Activated CD4-positive, alpha-beta memory T cell treated with anti-CD3 and anti-CD28 coated beads for 36 hours (primary cell): Measurements from ENCODE around the gene ZNF672. TPM values are rescaled to one million over a fixed set of nuclear protein-coding genes. Genes with fewer than 3 reads are reported as not detected.
A peak's percentile ranks its signal among the peaks of the same experiment; 100 is the strongest.
"Not testable (repeated sequence)": the region's sequence is repeated elsewhere in the genome, so short reads cannot be mapped to it uniquely, and the experiment has no call there.

ENCODE experiments used
- CTCF ChIA-PET: fragments of 350-600 bp; sonication (Branson Sonifier 250); formaldehyde crosslinking; loops from one replicate; lab custom pipeline; 2021; ENCODE audit warnings: antibody characterized with exemption, inconsistent platforms; lab: Charles Lee
- POLR2A ChIA-PET: fragments of 350-600 bp; sonication (Branson Sonifier 250); formaldehyde crosslinking; loops from one replicate; lab custom pipeline; 2021; ENCODE audit warnings: antibody characterized with exemption; lab: Charles Lee
- DNase-seq: peaks from one replicate; pipeline ENCODE4 v3.0.0-alpha.2; 2020
- H3K27ac Mint-ChIP-seq: one replicate; pipeline ENCODE4 v1.8.0; 2021; ENCODE audit warnings: mixed read lengths
- H3K27me3 Mint-ChIP-seq: one replicate; pipeline ENCODE4 v1.8.0; 2021; ENCODE audit warnings: mixed read lengths
- H3K36me3 Mint-ChIP-seq: one replicate; pipeline ENCODE4 v1.8.0; 2021; ENCODE audit warnings: mixed read lengths
- H3K4me1 Mint-ChIP-seq: one replicate; pipeline ENCODE4 v1.8.0; 2021; ENCODE audit warnings: low read depth, mixed read lengths
- H3K4me3 Mint-ChIP-seq: one replicate; pipeline ENCODE4 v1.8.0; 2021; ENCODE audit warnings: mild to moderate bottlenecking, mixed read lengths
- H3K9me3 Mint-ChIP-seq: one replicate; pipeline ENCODE4 v1.8.0; 2021; ENCODE audit warnings: mixed read lengths
- intact Hi-C: fragments of 100-400 bp; cut with micrococcal nuclease; formaldehyde crosslinking; loops from one replicate; pipeline ENCODE4 v1.15.1; 2023
- total RNA-seq, 2 experiments: library from RNA; stranded (reverse); gene quantifications; one replicate each; pipeline ENCODE4 v1.2.3, GENCODE V29; 2021

ZNF672 gene
- total RNA-seq = 10 to 100 TPM; 50.3 to 51.4 TPM

DNA sequence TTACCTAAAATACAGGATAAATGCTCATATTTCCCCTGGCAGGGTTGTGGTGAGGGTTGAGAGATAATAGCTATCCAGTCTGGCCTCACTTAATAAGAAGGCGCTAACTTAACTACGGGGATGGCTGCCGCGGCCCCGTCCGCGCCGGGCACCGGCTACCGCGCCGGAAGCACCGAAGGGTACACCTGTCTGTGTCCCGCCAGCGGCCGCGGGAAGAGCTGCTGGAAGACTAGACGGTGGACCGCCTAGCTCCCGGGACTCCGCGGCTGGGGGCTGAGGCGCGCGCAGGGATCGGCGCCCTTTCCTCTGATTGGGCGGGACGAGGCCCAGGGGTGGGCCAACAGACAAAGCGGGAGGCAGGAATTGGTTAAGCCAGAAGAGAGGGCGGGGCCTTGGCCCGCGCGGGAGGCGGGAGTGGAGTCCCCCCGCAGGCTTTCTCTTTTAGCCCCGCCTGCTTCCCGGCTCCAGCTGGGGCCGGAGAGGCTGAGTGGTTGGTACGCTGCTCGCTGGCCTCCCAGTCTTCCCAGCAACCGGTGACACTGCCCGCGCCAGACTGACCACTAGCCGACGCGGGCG, at the start of gene ZNF672:
Gene ZNF672, plus strand, starts transcription at position 444 of the 576 bp plus-strand sequence. CDS start 9,051 bp downstream, outside the sequence.
- Mint-ChIP-seq H3K9me3 (no peaks in the 10 kb centered on the region), H3K4me3 (no peak within 1 kb of the TSS), H3K36me3 (no peaks in the 10 kb centered on the region), H3K27me3 (peaks cover 2% of the 10 kb centered on the region), H3K4me1 (peaks cover 27% of the 10 kb centered on the region), H3K27ac (no peak within 1 kb of the TSS)
- peak; percentile 96 for DNase-seq
- intact Hi-C loops = loop anchor here (1.0 kb wide), 4 partner anchors 12 to 68 kb away; partner anchors contain the start of gene PGBD2
- CTCF ChIA-PET = interaction anchor here (0.8 to 4.4 kb wide), 4 partner anchors 9 to 88 kb away, joined by 3 to 29 read pairs (median 15); partner anchors contain the start of genes SH3BP5L and ZNF692
- POLR2A ChIA-PET = interaction anchor here (1.3 to 3.6 kb wide), 5 partner anchors 11 to 36 kb away, joined by 4 to 67 read pairs (median 11); partner anchors contain the start of genes SH3BP5L and ZNF692

DNA sequence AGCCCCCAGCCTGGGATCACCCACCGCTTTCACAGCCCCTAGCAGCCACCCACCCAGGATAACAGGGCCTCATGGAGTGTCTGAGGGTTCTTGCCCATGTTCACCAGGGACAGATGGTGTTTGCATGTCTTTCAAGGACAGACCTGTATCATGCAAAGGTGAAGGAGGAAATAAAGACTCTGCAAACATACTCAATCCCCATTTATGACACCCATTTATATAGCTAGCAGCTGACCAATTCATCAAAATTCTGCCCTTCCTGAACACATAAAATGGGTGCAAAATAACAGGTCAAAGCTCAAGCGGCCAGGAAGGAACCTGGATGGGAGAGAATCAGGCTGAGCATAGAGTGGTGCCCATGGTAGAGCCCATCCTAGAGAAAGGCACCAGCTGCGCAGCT, 49.7 kb upstream of the ZNF672 start:
- Mint-ChIP-seq H3K9me3 (no peaks in the 10 kb centered on the region), H3K36me3 (no peaks in the 10 kb centered on the region), H3K4me3 (no peak overlapping the region), H3K27ac (no peak overlapping the region), H3K4me1 (no peaks in the 10 kb centered on the region), H3K27me3 (peaks cover 3% of the 10 kb centered on the region)
- intact Hi-C loops = no loop called here
- POLR2A ChIA-PET = no interaction called here
- DNase-seq = no peak
- CTCF ChIA-PET = no interaction called here

DNA sequence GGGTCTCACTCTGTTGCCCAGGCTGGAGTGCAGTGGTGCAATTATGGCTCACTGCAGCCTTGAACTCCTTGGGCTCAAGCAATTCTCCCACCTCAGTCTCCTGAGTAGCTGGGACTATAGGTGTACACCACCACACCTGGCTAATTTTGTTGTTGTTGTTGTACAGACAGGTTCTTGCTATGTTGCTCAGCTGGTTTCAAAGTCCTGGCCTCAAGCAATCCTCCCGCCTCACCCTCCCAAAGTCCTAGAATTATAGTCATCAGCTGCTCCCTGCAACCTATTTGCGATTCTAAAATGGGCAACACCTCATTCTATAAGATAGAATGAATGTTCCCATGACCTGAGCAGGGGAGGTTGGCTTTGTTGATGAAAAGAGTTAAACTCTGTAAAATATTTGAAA, 48.7 kb upstream of the ZNF672 start:
- H3K9me3 Mint-ChIP-seq, H3K27me3 Mint-ChIP-seq, H3K27ac Mint-ChIP-seq, H3K4me1 Mint-ChIP-seq, POLR2A ChIA-PET, intact Hi-C loops, CTCF ChIA-PET, H3K36me3 Mint-ChIP-seq, H3K4me3 Mint-ChIP-seq, DNase-seq: not testable (repeated sequence)

DNA sequence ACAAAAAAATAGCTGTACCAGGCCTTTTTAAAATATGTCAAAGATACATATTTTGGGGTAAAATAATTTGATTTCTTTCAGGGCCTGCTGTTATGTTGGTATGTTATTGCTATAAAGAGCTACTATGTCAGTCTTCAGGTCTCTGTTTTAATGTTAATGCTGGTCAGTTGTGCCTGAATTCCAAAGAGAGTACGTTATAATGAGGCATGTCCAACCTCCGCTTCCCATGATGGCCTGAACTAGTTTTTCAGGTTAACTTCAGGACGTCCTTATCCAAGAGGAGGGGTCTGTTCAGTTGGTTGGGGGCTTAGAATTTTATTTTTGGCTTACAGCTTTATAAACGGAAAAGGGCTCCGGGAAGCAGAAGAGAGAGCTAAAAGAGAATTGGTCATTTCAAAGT, 47.6 kb upstream of the ZNF672 start:
- Mint-ChIP-seq H3K9me3 (peaks cover 8% of the 10 kb centered on the region), H3K4me3 (no peak overlapping the region), H3K4me1 (peaks cover 4% of the 10 kb centered on the region), H3K27me3 (peaks cover 3% of the 10 kb centered on the region), H3K27ac (no peak overlapping the region), H3K36me3 (peaks cover 1% of the 10 kb centered on the region)
- intact Hi-C loops = no loop called here
- ChIA-PET POLR2A (no interaction called here), CTCF (no interaction called here)
- no peak for DNase-seq

DNA sequence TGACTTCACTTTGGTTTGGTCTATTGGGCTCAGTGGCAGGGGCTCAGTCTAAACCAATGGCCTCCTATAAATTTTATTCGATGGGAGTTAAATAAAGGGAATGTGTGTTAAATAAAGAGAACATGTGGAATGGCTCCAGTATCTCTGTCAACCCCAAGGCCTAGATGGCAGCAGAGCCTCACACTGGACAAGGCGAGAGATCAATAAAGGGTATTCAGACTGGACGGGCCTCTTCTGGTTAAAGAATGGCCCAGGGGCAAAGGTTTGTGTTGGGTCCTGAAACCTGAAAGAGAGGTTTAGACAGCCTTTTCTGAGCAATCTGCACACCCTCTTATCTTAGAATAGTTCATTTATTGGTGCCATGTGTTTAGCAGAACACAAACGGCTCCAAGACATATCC, 47.0 kb upstream of the ZNF672 start:
- no peak overlapping the region for H3K4me3 Mint-ChIP-seq
- ChIA-PET POLR2A (no interaction called here), CTCF (no interaction called here)
- peaks cover 4% of the 10 kb centered on the region for H3K4me1 Mint-ChIP-seq
- no peak for DNase-seq
- intact Hi-C loops = no loop called here
- peaks cover 4% of the 10 kb centered on the region for H3K27me3 Mint-ChIP-seq
- peaks cover 13% of the 10 kb centered on the region for H3K9me3 Mint-ChIP-seq
- H3K36me3 Mint-ChIP-seq = peaks cover 1% of the 10 kb centered on the region
- no peak overlapping the region for H3K27ac Mint-ChIP-seq

DNA sequence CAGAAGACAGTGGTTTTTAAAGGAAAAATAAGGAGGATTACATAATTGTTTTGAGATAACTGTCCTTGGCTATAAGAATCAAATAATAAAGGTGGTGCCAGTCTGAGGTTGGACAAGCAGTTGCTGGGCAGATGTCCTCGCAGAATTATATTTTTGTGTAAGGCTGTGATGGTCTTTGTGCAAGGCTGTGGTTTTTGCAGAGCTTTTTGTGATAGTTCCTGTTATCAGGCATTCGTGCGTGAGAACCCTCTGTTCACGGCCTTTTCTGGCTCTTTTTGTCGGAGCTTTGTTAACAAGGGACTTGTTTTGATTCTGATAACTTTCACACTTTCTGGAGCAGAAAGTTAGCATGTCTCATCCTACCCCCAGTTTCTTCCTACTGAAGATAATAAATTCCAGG, 45.7 kb upstream of the ZNF672 start:
- H3K9me3 Mint-ChIP-seq = peaks cover 15% of the 10 kb centered on the region
- DNase-seq = no peak
- peaks cover 1% of the 10 kb centered on the region for H3K36me3 Mint-ChIP-seq
- H3K4me1 Mint-ChIP-seq = peaks cover 4% of the 10 kb centered on the region
- H3K4me3 Mint-ChIP-seq = no peak overlapping the region
- intact Hi-C loops = no loop called here
- no peak overlapping the region for H3K27ac Mint-ChIP-seq
- ChIA-PET POLR2A (no interaction called here), CTCF (no interaction called here)
- peaks cover 5% of the 10 kb centered on the region for H3K27me3 Mint-ChIP-seq

DNA sequence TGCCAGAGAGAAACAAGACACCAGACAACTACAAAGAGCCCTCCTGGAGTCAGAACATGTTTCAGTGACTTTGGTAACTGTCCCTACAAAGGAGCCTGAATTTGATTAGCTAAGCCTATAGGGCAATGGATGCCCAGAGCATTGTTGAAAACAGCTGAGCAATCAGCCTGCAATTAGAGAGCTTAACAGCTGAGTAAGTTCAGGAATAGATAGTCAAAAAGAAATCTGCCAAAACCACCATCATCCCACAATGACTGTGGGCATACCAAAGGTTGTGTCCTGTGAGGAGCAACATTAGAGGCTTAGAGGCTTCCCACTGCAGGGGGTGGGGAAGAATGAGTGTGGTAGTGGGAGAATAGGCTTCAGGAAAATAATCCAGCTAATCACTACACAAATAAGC, 44.4 kb upstream of the ZNF672 start:
- H3K27me3 Mint-ChIP-seq = peaks cover 4% of the 10 kb centered on the region
- peaks cover 15% of the 10 kb centered on the region for H3K9me3 Mint-ChIP-seq
- CTCF ChIA-PET = no interaction called here
- POLR2A ChIA-PET = interaction anchor here (0.8 kb wide), 1 partner anchor 18 kb away, joined by 3 read pairs; no protein-coding TSS in a partner anchor
- peaks cover 4% of the 10 kb centered on the region for H3K4me1 Mint-ChIP-seq
- peaks cover 1% of the 10 kb centered on the region for H3K36me3 Mint-ChIP-seq
- intact Hi-C loops = no loop called here
- H3K4me3 Mint-ChIP-seq = no peak overlapping the region
- no peak overlapping the region for H3K27ac Mint-ChIP-seq
- DNase-seq = no peak

DNA sequence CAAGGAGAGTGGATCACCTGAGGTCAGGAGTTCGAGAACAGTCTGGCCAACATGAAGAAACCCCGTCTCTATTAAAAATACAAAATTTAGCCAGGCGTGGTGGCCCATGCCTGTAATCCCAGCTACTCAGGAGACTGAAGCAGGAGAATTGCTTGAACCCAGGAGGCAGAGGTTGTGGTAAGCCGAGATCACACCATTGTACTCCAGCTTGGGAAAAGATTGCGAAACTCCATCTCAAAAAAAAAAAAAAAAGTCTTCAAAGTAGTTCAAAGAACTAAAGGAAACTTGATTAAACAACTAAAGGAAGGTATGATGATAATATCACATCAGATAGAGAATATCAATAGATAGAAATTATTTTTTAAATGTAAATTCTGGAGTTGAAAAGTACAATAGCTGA, 43.4 kb upstream of the ZNF672 start:
- POLR2A ChIA-PET, H3K27me3 Mint-ChIP-seq, H3K36me3 Mint-ChIP-seq, CTCF ChIA-PET, intact Hi-C loops, DNase-seq, H3K27ac Mint-ChIP-seq, H3K4me3 Mint-ChIP-seq, H3K4me1 Mint-ChIP-seq: not testable (repeated sequence)
- peaks cover 15% of the 10 kb centered on the region for H3K9me3 Mint-ChIP-seq

DNA sequence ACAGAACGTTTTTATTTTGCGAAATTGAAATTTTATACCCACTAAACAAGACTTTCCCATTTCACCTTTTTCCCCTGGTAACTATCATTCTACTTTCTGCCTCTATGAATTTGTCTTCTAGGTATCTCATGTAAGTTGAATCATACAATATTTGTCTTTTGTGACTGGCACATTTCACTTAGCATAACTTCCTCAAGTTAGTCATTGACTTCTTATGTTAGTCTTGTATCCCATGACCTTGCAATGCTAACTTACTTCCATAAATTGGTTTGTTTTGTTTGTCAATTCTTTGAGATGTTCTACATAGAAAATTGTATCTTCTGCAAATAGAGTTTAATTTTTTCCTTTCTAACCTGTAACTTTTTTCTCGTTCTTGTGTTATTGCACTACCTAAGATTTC, 39.2 kb upstream of the ZNF672 start:
- ChIA-PET CTCF (no interaction called here), POLR2A (no interaction called here)
- no peak overlapping the region for H3K4me3 Mint-ChIP-seq
- peaks cover 1% of the 10 kb centered on the region for H3K36me3 Mint-ChIP-seq
- H3K27me3 Mint-ChIP-seq = peaks cover 9% of the 10 kb centered on the region
- H3K27ac Mint-ChIP-seq = no peak overlapping the region
- H3K4me1 Mint-ChIP-seq = peaks cover 2% of the 10 kb centered on the region
- DNase-seq = no peak
- intact Hi-C loops = no loop called here
- peaks cover 13% of the 10 kb centered on the region for H3K9me3 Mint-ChIP-seq

DNA sequence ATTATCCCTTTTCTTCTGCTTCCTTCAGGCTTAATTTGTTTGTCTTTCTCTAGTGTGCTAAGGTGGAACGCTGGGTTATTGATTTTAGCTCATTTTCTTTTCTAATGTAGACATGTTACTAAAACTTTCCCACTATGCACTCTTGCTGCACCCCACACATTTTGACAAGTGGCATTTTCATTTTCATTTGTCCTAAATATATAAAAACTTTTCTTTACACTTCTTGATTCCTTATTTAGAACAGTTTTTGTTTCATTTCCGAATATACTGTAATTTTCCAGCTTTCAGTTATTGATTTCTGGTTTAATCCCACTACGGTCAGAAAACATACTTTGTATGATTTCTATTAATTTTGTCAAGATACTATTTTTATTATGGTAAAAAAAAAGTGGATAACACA, 37.6 kb upstream of the ZNF672 start:
- no peak overlapping the region for H3K4me3 Mint-ChIP-seq
- H3K27me3 Mint-ChIP-seq = peaks cover 9% of the 10 kb centered on the region
- DNase-seq = no peak
- peaks cover 7% of the 10 kb centered on the region for H3K9me3 Mint-ChIP-seq
- no peaks in the 10 kb centered on the region for H3K4me1 Mint-ChIP-seq
- no peaks in the 10 kb centered on the region for H3K36me3 Mint-ChIP-seq
- no peak overlapping the region for H3K27ac Mint-ChIP-seq
- intact Hi-C loops = no loop called here
- CTCF ChIA-PET = interaction anchor here (0.6 to 1.0 kb wide), 2 partner anchors 181 to 557 kb away, joined by 3 read pairs; no protein-coding TSS in a partner anchor
- POLR2A ChIA-PET = no interaction called here

DNA sequence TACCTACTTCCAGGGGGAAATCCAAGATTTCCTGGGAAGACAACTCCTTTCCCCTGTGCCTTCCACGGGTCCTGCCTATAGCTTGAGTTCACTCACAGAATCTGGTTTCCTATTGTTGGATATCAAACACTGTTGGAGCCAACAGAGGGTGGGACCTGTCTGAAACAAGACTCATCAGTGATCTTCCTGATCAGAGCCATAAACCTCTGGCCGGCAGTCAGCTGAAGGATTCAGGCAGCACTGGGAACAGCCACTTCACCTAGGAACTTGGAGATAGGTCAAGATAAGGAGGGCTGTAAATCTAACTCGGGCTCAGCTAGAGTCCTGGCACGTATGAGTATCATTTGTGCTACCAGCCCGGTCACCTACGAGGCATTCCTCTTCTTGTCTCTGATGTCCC, 35.6 kb upstream of the ZNF672 start:
- Mint-ChIP-seq H3K27me3 (peaks cover 5% of the 10 kb centered on the region), H3K9me3 (no peaks in the 10 kb centered on the region), H3K27ac (no peak overlapping the region), H3K36me3 (no peaks in the 10 kb centered on the region), H3K4me3 (no peak overlapping the region), H3K4me1 (no peaks in the 10 kb centered on the region)
- ChIA-PET CTCF (no interaction called here), POLR2A (no interaction called here)
- intact Hi-C loops = no loop called here
- DNase-seq = no peak

DNA sequence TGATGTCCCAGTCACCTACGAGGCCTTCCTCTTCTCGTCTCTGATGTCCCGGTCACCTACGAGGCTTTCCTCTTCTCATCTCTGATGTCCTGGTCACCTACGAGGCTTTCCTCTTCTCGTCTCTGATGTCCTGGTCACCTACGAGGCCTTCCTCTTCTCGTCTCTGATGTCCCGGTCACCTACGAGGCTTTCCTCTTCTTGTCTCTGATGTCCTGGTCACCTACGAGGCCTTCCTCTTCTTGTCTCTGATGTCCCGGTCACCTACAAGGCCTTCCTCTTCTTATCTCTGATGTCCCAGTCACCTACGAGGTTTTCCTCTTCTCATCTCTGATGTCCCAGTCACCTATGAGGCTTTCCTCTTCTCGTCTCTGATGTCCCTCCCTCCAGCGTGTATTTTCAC, 34.5 kb upstream of the ZNF672 start:
- H3K4me1 Mint-ChIP-seq, intact Hi-C loops, H3K36me3 Mint-ChIP-seq, H3K4me3 Mint-ChIP-seq, POLR2A ChIA-PET, H3K9me3 Mint-ChIP-seq, H3K27ac Mint-ChIP-seq, CTCF ChIA-PET, H3K27me3 Mint-ChIP-seq, DNase-seq: not testable (repeated sequence)
